KMS-11 (cell line): ENCODE results near the gene VMP1.

Source experiments
- H2AFZ ChIP-seq: fragments of 200-600 bp; sonication (generic); 2 replicates; pipeline ENCODE4 v1.6.1; 2016; ENCODE audit warnings: antibody characterized with exemption, mixed run types, low read depth
- H3K27ac ChIP-seq: fragments of 200-600 bp; sonication (generic); 2 replicates; pipeline ENCODE4 v1.6.1; 2016; ENCODE audit warnings: mild to moderate bottlenecking, mixed run types
- H3K27me3 ChIP-seq: fragments of 200-600 bp; sonication (generic); 2 replicates; pipeline ENCODE4 v1.6.1; 2017; ENCODE audit warnings: mild to moderate bottlenecking, low read depth, mixed run types, moderate library complexity; ENCODE audit not compliant: insufficient read depth
- H3K36me3 ChIP-seq: fragments of 200-600 bp; sonication (generic); 2 replicates; pipeline ENCODE4 v1.6.1; 2017; ENCODE audit warnings: mild to moderate bottlenecking, mixed run types; ENCODE audit not compliant: insufficient read depth
- H3K4me1 ChIP-seq: fragments of 200-600 bp; sonication (generic); 2 replicates; pipeline ENCODE4 v1.6.1; 2016; ENCODE audit warnings: mild to moderate bottlenecking, low read depth, mixed run types; ENCODE audit not compliant: poor library complexity, severe bottlenecking
- H3K4me2 ChIP-seq: fragments of 200-600 bp; sonication (generic); 2 replicates; pipeline ENCODE4 v1.7.0; 2016; ENCODE audit warnings: mild to moderate bottlenecking, mixed run types
- H3K4me3 ChIP-seq: fragments of 200-600 bp; sonication (generic); IDR thresholded peaks from 2 replicates; pipeline ENCODE4 v1.6.1; 2017; ENCODE audit warnings: low read depth, low read length, mixed read lengths; ENCODE audit not compliant: insufficient read depth
- H3K79me2 ChIP-seq: fragments of 200-600 bp; sonication (generic); 2 replicates; pipeline ENCODE4 v1.6.1; 2016; ENCODE audit warnings: low read depth, mixed run types; ENCODE audit not compliant: insufficient read depth
- H3K9ac ChIP-seq: fragments of 200-600 bp; sonication (generic); 2 replicates; pipeline ENCODE4 v1.6.1; 2016; ENCODE audit warnings: mild to moderate bottlenecking, mixed run types
- H4K20me1 ChIP-seq: fragments of 200-600 bp; sonication (generic); 2 replicates; pipeline ENCODE4 v1.6.1; 2016; ENCODE audit warnings: mild to moderate bottlenecking, mixed run types; ENCODE audit not compliant: insufficient read depth
- CTCF ChIP-seq: fragments of 200-600 bp; sonication (generic); conservative IDR thresholded peaks from 2 replicates; pipeline ENCODE4 v1.6.1; 2017; ENCODE audit warnings: low read depth, mild to moderate bottlenecking, antibody characterized with exemption, low read length, moderate library complexity, mixed read lengths

VMP1 gene

GRCh38 chr17:59807892-59808509, 100.5 kb downstream of the VMP1 start:
- no peak for TF ChIP-seq CTCF
- no peak overlapping the region for H3K4me2 ChIP-seq
- H3K27ac ChIP-seq = no peak overlapping the region
- no peaks in the 10 kb centered on the region for H4K20me1 ChIP-seq
- no peaks in the 10 kb centered on the region for H3K36me3 ChIP-seq
- H3K79me2 ChIP-seq = no peaks in the 10 kb centered on the region
- no peak overlapping the region for H3K4me3 ChIP-seq
- H2AFZ ChIP-seq = no peak overlapping the region
- H3K4me1 ChIP-seq = peaks cover 14% of the 10 kb centered on the region
- no peaks in the 10 kb centered on the region for H3K27me3 ChIP-seq
- no peak overlapping the region for H3K9ac ChIP-seq

GRCh38 chr17:59810894-59811153, 103.4 kb downstream of the VMP1 start:
- TF ChIP-seq CTCF = no peak
- no peak overlapping the region for H3K27ac ChIP-seq
- H3K4me2 ChIP-seq = no peak overlapping the region
- no peaks in the 10 kb centered on the region for H3K4me1 ChIP-seq
- no peaks in the 10 kb centered on the region for H3K36me3 ChIP-seq
- H2AFZ ChIP-seq = no peak overlapping the region
- no peak overlapping the region for H3K4me3 ChIP-seq
- no peaks in the 10 kb centered on the region for H3K79me2 ChIP-seq
- no peak overlapping the region for H3K9ac ChIP-seq
- H4K20me1 ChIP-seq = no peaks in the 10 kb centered on the region
- H3K27me3 ChIP-seq = no peaks in the 10 kb centered on the region

GRCh38 chr17:59811209-59811608, 103.8 kb downstream of the VMP1 start:
- Histone ChIP-seq H3K36me3 (no peaks in the 10 kb centered on the region), H2AFZ (no peak overlapping the region), H3K4me1 (no peaks in the 10 kb centered on the region), H3K79me2 (no peaks in the 10 kb centered on the region), H3K27me3 (no peaks in the 10 kb centered on the region), H3K9ac (no peak overlapping the region), H3K4me2 (no peak overlapping the region), H3K4me3 (no peak overlapping the region), H3K27ac (no peak overlapping the region), H4K20me1 (no peaks in the 10 kb centered on the region)
- TF ChIP-seq CTCF = no peak

GRCh38 chr17:59812139-59812538, 104.7 kb downstream of the VMP1 start:
- H3K4me2 ChIP-seq = no peak overlapping the region
- H2AFZ ChIP-seq = no peak overlapping the region
- H3K36me3 ChIP-seq = no peaks in the 10 kb centered on the region
- no peak overlapping the region for H3K4me3 ChIP-seq
- H3K79me2 ChIP-seq = no peaks in the 10 kb centered on the region
- no peak overlapping the region for H3K27ac ChIP-seq
- no peaks in the 10 kb centered on the region for H3K27me3 ChIP-seq
- H4K20me1 ChIP-seq = no peaks in the 10 kb centered on the region
- no peaks in the 10 kb centered on the region for H3K4me1 ChIP-seq
- H3K9ac ChIP-seq = no peak overlapping the region
- TF ChIP-seq CTCF = no peak
